GM23338 (cell line): ENCODE measurements around the gene ZMYND8. TPM values are rescaled to one million over a fixed set of nuclear protein-coding genes. Genes with fewer than 3 reads are reported as not detected.

Source experiments
- ATAC-seq: fragments of 200-7000 bp; cut with Tn5 transposase; 3 replicates; pipeline ENCODE4 v1.9.1; 2020
- DNase-seq: peaks from one replicate; pipeline ENCODE4 v3.0.0-alpha.2; 2015; ENCODE audit warnings: low spot score
- H2AFZ ChIP-seq: fragments of 200-600 bp; sonication (generic); 2 replicates; pipeline ENCODE4 v1.8.0; 2016; ENCODE audit warnings: antibody characterized with exemption, mild to moderate bottlenecking, moderate library complexity
- H3F3A ChIP-seq: fragments of 200-600 bp; sonication (generic); replicated peaks from 2 replicates; pipeline ENCODE4 v1.8.0; 2017; ENCODE audit warnings: antibody characterized with exemption, mixed run types, low read depth
- H3K27ac ChIP-seq: fragments of 200-600 bp; sonication (generic); 2 replicates; pipeline ENCODE4 v1.6.1; 2016; ENCODE audit warnings: low read depth
- H3K27me3 ChIP-seq: fragments of 200-600 bp; sonication (generic); 2 replicates; pipeline ENCODE4 v1.8.0; 2016; ENCODE audit warnings: mild to moderate bottlenecking, mixed run types, moderate library complexity; ENCODE audit not compliant: insufficient read depth
- H3K36me3 ChIP-seq: fragments of 200-600 bp; sonication (generic); 2 replicates; pipeline ENCODE4 v1.8.0; 2016; ENCODE audit warnings: mild to moderate bottlenecking; ENCODE audit not compliant: insufficient read depth
- H3K4me1 ChIP-seq: fragments of 200-600 bp; sonication (generic); 2 replicates; pipeline ENCODE4 v1.8.0; 2016; ENCODE audit warnings: mild to moderate bottlenecking, moderate library complexity; ENCODE audit not compliant: insufficient read depth
- H3K4me2 ChIP-seq: fragments of 200-600 bp; sonication (generic); 2 replicates; pipeline ENCODE4 v1.7.1; 2017; ENCODE audit warnings: mixed run types
- H3K4me3 ChIP-seq: fragments of 200-600 bp; sonication (generic); 2 replicates; pipeline ENCODE4 v1.6.1; 2016; ENCODE audit warnings: mixed run types
- H3K79me2 ChIP-seq: fragments of 200-600 bp; sonication (generic); replicated peaks from 2 replicates; pipeline ENCODE4 v1.8.0; 2017; ENCODE audit warnings: mild to moderate bottlenecking; ENCODE audit not compliant: insufficient read depth
- H3K9me2 ChIP-seq: fragments of 200-600 bp; sonication (generic); 2 replicates; pipeline ENCODE4 v1.8.0; 2017; ENCODE audit not compliant: insufficient read depth
- H4K20me1 ChIP-seq: fragments of 200-600 bp; sonication (generic); replicated peaks from 2 replicates; pipeline ENCODE4 v1.8.0; 2017; ENCODE audit warnings: mild to moderate bottlenecking; ENCODE audit not compliant: insufficient read depth
- H3K27ac Mint-ChIP-seq: 2 replicates; pipeline ENCODE4 v1.8.0; 2020; ENCODE audit warnings: inconsistent platforms, mild to moderate bottlenecking, moderate library complexity, mixed read lengths
- H3K27me3 Mint-ChIP-seq: 3 replicates; pipeline ENCODE4 v1.8.0; 2022; ENCODE audit warnings: low read depth, mild to moderate bottlenecking, moderate library complexity, mixed read lengths, inconsistent platforms; ENCODE audit not compliant: insufficient read depth, poor library complexity
- H3K36me3 Mint-ChIP-seq: 3 replicates; pipeline ENCODE4 v1.8.0; 2021; ENCODE audit warnings: low read depth, mild to moderate bottlenecking, inconsistent platforms, moderate library complexity, mixed read lengths
- H3K4me1 Mint-ChIP-seq: 3 replicates; pipeline ENCODE4 v1.8.0; 2020; ENCODE audit warnings: mild to moderate bottlenecking, inconsistent platforms, mixed read lengths
- H3K4me3 Mint-ChIP-seq: 3 replicates; pipeline ENCODE4 v1.8.0; 2021; ENCODE audit warnings: moderate library complexity, mild to moderate bottlenecking, inconsistent platforms, mixed read lengths
- H3K9me3 Mint-ChIP-seq: 3 replicates; pipeline ENCODE4 v1.8.0; 2020; ENCODE audit warnings: moderate library complexity, mild to moderate bottlenecking, inconsistent platforms, mixed read lengths
- CTCF ChIP-seq, 2 experiments: fragments of 200-600 bp in 1 of 2; sonication (generic) in 1 of 2; conservative IDR thresholded peaks; 2 replicates each; pipeline versions ENCODE4 v1.5.1 to v1.6.1; 2016 to 2017; ENCODE audit warnings: antibody characterized with exemption in 2 of 2, low read depth in 2 of 2, mild to moderate bottlenecking in 2 of 2, moderate library complexity in 1 of 2
- EZH2phosphoT487 ChIP-seq: fragments of 200-600 bp; sonication (generic); IDR thresholded peaks from one replicate; pipeline ENCODE4 v1.8.1; 2018; ENCODE audit warnings: antibody characterized with exemption; ENCODE audit not compliant: unreplicated experiment
- JUNB ChIP-seq: IDR thresholded peaks from one replicate; pipeline ENCODE4 v1.6.1; 2016; ENCODE audit warnings: antibody characterized with exemption; ENCODE audit not compliant: unreplicated experiment
- NANOG ChIP-seq: IDR thresholded peaks from 2 replicates; pipeline ENCODE4 v1.6.1; 2016; ENCODE audit warnings: antibody characterized with exemption, borderline replicate concordance
- POLR2AphosphoS5 ChIP-seq: IDR thresholded peaks from 2 replicates; pipeline ENCODE4 v1.6.1; 2016; ENCODE audit warnings: antibody characterized with exemption, low read depth
- STAT1 ChIP-seq: IDR thresholded peaks from one replicate; pipeline ENCODE4 v1.6.1; 2016; ENCODE audit warnings: antibody characterized with exemption; ENCODE audit not compliant: unreplicated experiment
- ZNF462 ChIP-seq: fragments of 250-450 bp; sonication (Bioruptor Pico); IDR thresholded peaks from 2 replicates; pipeline ENCODE4 v1.5.0; 2020; ENCODE audit warnings: mild to moderate bottlenecking, moderate library complexity
- polyA plus RNA-seq: library from polyadenylated mRNA; unstranded; fragments of >200 nt; fragmentation: Nextera tagmentation; extraction: Ambion mirVana; gene quantifications from 2 replicates; pipeline ENCODE4 v1.2.1, GENCODE V29; 2016
- total RNA-seq: library from RNA; depleted of rRNA; stranded (reverse); fragments of >200 nt; shearing (Covaris generic); gene quantifications from 2 replicates; pipeline ENCODE4 v1.2.3, GENCODE V29; 2014

The ZMYND8 gene
- total and polyA plus RNA-seq, 2 experiments from 2014 or later = 70.9 to 128 TPM

- no peaks in the 10 kb centered on the region for H3K36me3 ChIP-seq
- Mint-ChIP-seq H3K4me3 (no peak overlapping the region), H3K9me3 (no peaks in the 10 kb centered on the region), H3K27me3 (peaks cover 6% of the 10 kb centered on the region), H3K27ac (no peak overlapping the region; the same call in 1 of the 2 replicates), H3K36me3 (no peaks in the 10 kb centered on the region), H3K4me1 (no peaks in the 10 kb centered on the region)
- no peaks in the 10 kb centered on the region for H3K4me1 ChIP-seq
- DNase-seq = peak; percentile 77
- TF ChIP-seq JUNB (no peak), EZH2phosphoT487 (no peak), CTCF (conservative IDR thresholded peaks at IDR 0.05; ENCODE audit: low read depth in 2 of 2) (peak; percentile 49 to 55), STAT1 (no peak), POLR2AphosphoS5 (no peak), NANOG (no peak)
- no peak overlapping the region for H3K4me3 ChIP-seq
- no peaks in the 10 kb centered on the region for H3K9me2 ChIP-seq
- H3F3A ChIP-seq = no peaks in the 10 kb centered on the region
- no peak overlapping the region for H3K4me2 ChIP-seq
- no peaks in the 10 kb centered on the region for H4K20me1 ChIP-seq
- no peak overlapping the region for H3K27ac ChIP-seq
- ATAC-seq = peak; percentile 69
- no peak overlapping the region for H2AFZ ChIP-seq
- no peaks in the 10 kb centered on the region for H3K27me3 ChIP-seq
- no peaks in the 10 kb centered on the region for H3K79me2 ChIP-seq
These were observed 182.8 kb downstream of the ZMYND8 start for GRCh38 chr20:47173596-47174216.

GRCh38 chr20:47172579-47172978 lies 183.9 kb downstream of the ZMYND8 start:
- Histone ChIP-seq H3K9me2 (no peaks in the 10 kb centered on the region), H3K4me1 (no peaks in the 10 kb centered on the region), H3K27ac (no peak overlapping the region), H4K20me1 (no peaks in the 10 kb centered on the region), H3F3A (no peaks in the 10 kb centered on the region), H3K4me2 (no peak overlapping the region), H3K36me3 (no peaks in the 10 kb centered on the region), H3K27me3 (no peaks in the 10 kb centered on the region), H3K4me3 (no peak overlapping the region), H3K79me2 (no peaks in the 10 kb centered on the region), H2AFZ (peak overlapping the region; percentile 56; the same call in 1 of the 2 replicates)
- Mint-ChIP-seq H3K4me1 (no peaks in the 10 kb centered on the region; the same call in 2 of the 3 replicates), H3K4me3 (no peak overlapping the region), H3K36me3 (no peaks in the 10 kb centered on the region), H3K27me3 (peaks cover 2% of the 10 kb centered on the region), H3K27ac (no peak overlapping the region), H3K9me3 (no peaks in the 10 kb centered on the region)
- no peak for DNase-seq
- ATAC-seq = no peak
- TF ChIP-seq JUNB (no peak), CTCF (conservative IDR thresholded peaks at IDR 0.05; ENCODE audit: low read depth in 2 of 2) (no peak), ZNF462 (no peak)
